ENCODE data around the gene HS2ST1. TPM values are rescaled to one million over a fixed set of nuclear protein-coding genes. Genes with fewer than 3 reads are reported as not detected.

HS2ST1 gene
- total RNA-seq, 1 experiment from 2014 or later, result 18.7 TPM

DNA sequence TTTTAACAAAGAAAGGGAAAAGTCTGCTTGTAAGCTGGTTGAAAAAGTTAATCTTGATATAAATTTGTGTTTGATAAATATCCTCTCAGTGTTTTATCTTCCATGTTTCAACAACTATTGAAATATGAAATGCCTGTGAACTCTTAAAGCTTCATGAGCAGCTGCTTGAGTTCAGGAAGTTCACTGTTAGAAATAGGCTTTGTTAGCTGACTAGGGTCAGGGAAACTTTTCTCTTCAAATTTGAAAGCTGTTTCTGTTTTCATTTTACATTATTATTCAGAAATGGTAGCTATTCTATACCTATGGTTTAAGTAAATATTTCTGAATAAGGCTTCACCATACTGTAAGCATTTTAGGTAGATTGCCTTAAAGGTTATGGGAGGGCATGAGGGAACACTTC lies 191.7 kb downstream of the HS2ST1 start:
- Histone ChIP-seq H3K27ac (ENCODE audit: low read length) (no peak overlapping the region), H3K9me2 (replicated peaks; ENCODE audit: insufficient read depth, low read length) (no peaks in the 10 kb centered on the region), H3K36me3 (ENCODE audit: insufficient read depth, low read length) (no peaks in the 10 kb centered on the region), H3K4me2 (ENCODE audit: low read depth, low read length, poor library complexity, severe bottlenecking) (no peak overlapping the region), H4K20me1 (ENCODE audit: insufficient read depth, low read depth, low read length) (no peaks in the 10 kb centered on the region), H2AFZ (ENCODE audit: low read length) (no peak overlapping the region), H3K4me3 (ENCODE audit: low read length) (no peak overlapping the region), H3K4me1 (ENCODE audit: low read length) (peaks cover 8% of the 10 kb centered on the region), H3K9me3 (ENCODE audit: low read length) (no peaks in the 10 kb centered on the region), H3K9ac (ENCODE audit: low read length) (no peak overlapping the region), H3K27me3 (ENCODE audit: low read length) (no peaks in the 10 kb centered on the region), H3K79me2 (ENCODE audit: low read length) (no peaks in the 10 kb centered on the region)
- no peak for DNase-seq

DNA sequence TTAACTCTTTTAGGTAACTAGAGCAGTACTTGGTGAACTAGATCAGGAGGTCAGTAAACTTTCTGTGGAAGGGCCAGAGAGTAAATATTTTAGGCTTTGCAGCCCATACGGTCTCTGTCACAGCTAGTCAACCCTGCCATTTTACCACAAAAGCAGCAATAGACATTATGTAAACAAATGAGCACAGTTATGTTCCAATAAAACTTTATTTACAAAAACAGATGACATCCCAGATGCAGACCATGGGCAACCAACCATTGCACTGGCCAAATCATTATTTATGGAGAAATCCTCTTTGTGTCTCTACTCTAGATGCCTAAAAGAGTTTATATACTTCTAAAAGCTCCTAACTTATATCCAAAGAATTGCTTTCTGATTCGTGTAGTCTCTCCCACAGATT lies 192.4 kb downstream of the HS2ST1 start:
- DNase-seq, result no peak
- Histone ChIP-seq H3K9me3 (ENCODE audit: low read length) (no peaks in the 10 kb centered on the region), H3K79me2 (ENCODE audit: low read length) (no peaks in the 10 kb centered on the region), H3K4me3 (ENCODE audit: low read length) (no peak overlapping the region), H3K4me1 (ENCODE audit: low read length) (peaks cover 8% of the 10 kb centered on the region), H3K4me2 (ENCODE audit: low read depth, low read length, poor library complexity, severe bottlenecking) (no peak overlapping the region), H3K9me2 (replicated peaks; ENCODE audit: insufficient read depth, low read length) (no peaks in the 10 kb centered on the region), H3K27ac (ENCODE audit: low read length) (no peak overlapping the region), H3K27me3 (ENCODE audit: low read length) (no peaks in the 10 kb centered on the region), H3K9ac (ENCODE audit: low read length) (no peak overlapping the region), H4K20me1 (ENCODE audit: insufficient read depth, low read depth, low read length) (no peaks in the 10 kb centered on the region), H2AFZ (ENCODE audit: low read length) (no peak overlapping the region), H3K36me3 (ENCODE audit: insufficient read depth, low read length) (no peaks in the 10 kb centered on the region)

DNA sequence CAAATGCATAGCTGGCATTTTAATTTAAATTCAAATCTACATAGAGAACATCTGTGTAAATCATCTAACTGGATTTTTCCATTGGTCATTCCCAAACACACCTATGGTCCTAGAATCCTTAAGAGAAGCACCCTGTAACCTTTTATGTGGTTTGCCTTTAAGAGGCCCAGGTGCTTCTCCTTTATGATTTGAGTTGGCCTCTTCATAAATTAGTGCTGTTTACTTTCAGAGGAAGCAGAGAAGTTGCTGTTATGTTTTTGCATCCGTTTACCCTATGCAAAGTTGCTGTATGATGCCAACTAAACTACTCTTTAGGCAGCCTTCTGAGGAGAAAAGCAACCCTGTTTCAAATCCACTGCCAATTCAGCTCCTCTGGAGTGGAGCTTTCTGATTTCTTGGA lies 193.8 kb downstream of the HS2ST1 start:
- Histone ChIP-seq H3K27me3 (ENCODE audit: low read length) (no peaks in the 10 kb centered on the region), H3K9me2 (replicated peaks; ENCODE audit: insufficient read depth, low read length) (no peaks in the 10 kb centered on the region), H3K9me3 (ENCODE audit: low read length) (no peaks in the 10 kb centered on the region), H3K36me3 (ENCODE audit: insufficient read depth, low read length) (no peaks in the 10 kb centered on the region), H4K20me1 (ENCODE audit: insufficient read depth, low read depth, low read length) (no peaks in the 10 kb centered on the region), H2AFZ (ENCODE audit: low read length) (no peak overlapping the region), H3K4me2 (ENCODE audit: low read depth, low read length, poor library complexity, severe bottlenecking) (no peak overlapping the region), H3K79me2 (ENCODE audit: low read length) (no peaks in the 10 kb centered on the region), H3K4me3 (ENCODE audit: low read length) (no peak overlapping the region), H3K9ac (ENCODE audit: low read length) (no peak overlapping the region), H3K4me1 (ENCODE audit: low read length) (peaks cover 8% of the 10 kb centered on the region), H3K27ac (ENCODE audit: low read length) (no peak overlapping the region)
- no peak for DNase-seq

DNA sequence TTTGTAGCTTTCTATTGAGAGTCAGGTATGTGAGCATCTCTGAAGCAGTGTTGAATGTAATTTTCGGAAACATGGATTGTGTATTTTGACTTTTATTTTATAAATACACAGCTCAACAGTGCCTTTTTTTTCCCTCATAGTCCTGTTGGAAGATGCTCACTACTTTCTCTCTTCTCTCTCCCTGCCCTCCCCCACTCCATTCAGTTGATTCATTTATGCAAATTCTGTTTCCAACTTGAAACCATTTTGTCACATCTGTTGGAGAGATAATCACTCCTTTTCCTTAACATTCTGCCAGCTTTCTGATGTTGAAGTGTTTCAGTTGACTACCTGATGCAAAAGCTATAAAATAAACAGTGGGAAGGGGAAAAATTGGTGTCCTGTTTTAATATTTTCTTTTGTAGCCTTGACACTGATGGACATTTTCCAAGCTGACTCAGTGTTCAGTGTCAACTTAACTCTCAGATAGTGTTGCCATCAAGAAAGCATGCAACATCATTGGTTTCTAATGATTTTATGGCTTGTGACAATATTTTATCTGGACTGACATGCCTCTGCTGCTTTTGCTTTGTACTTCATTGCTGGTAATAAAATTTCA lies 194.5 kb downstream of the HS2ST1 start:
- Histone ChIP-seq H3K27ac (ENCODE audit: low read length) (no peak overlapping the region), H3K9ac (ENCODE audit: low read length) (no peak overlapping the region), H3K27me3 (ENCODE audit: low read length) (no peaks in the 10 kb centered on the region), H2AFZ (ENCODE audit: low read length) (no peak overlapping the region), H3K9me3 (ENCODE audit: low read length) (no peaks in the 10 kb centered on the region), H3K4me3 (ENCODE audit: low read length) (no peak overlapping the region), H3K4me2 (ENCODE audit: low read depth, low read length, poor library complexity, severe bottlenecking) (no peak overlapping the region), H3K9me2 (replicated peaks; ENCODE audit: insufficient read depth, low read length) (no peaks in the 10 kb centered on the region), H3K4me1 (ENCODE audit: low read length) (peaks cover 8% of the 10 kb centered on the region), H3K36me3 (ENCODE audit: insufficient read depth, low read length) (no peaks in the 10 kb centered on the region), H3K79me2 (ENCODE audit: low read length) (no peaks in the 10 kb centered on the region), H4K20me1 (ENCODE audit: insufficient read depth, low read depth, low read length) (no peaks in the 10 kb centered on the region)
- no peak for DNase-seq

DNA sequence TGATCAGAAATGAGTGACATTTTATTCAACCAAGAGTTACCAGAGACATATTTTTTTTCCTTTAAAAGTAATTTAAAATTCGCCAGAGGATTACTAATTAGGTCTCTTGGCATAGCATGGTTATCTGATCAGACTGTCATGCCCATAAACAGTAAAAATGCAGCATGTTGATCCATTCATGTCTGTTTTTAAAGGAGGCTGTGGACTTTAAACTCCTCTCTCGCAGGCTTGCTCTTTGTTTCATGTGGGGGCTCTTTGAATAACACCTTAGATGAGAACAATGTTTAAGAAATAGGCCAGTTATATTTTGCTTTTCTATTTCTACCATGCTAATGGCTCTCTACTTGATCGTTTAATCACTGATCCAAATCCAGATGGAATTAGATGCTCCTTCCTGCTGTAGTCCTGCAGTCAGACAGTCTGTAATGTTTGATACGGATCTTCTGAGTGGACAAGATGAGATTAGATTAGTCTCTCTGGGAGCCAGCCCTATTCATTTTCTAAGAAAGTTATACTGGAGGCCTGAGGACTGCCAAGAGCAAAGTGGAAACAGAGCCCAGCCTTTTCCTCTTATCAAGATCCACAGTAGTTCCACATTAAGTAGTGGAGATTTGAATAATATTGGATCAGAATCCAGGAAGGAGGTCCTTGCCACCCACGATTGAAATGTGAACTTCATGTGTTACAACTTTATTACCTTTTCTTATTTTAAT lies 197.4 kb downstream of the HS2ST1 start:
- Histone ChIP-seq H3K9me2 (replicated peaks; ENCODE audit: insufficient read depth, low read length) (no peaks in the 10 kb centered on the region), H3K4me1 (ENCODE audit: low read length) (no peaks in the 10 kb centered on the region), H4K20me1 (ENCODE audit: insufficient read depth, low read depth, low read length) (no peaks in the 10 kb centered on the region), H2AFZ (ENCODE audit: low read length) (no peak overlapping the region), H3K9ac (ENCODE audit: low read length) (no peak overlapping the region), H3K9me3 (ENCODE audit: low read length) (no peaks in the 10 kb centered on the region), H3K27ac (ENCODE audit: low read length) (no peak overlapping the region), H3K79me2 (ENCODE audit: low read length) (no peaks in the 10 kb centered on the region), H3K4me2 (ENCODE audit: low read depth, low read length, poor library complexity, severe bottlenecking) (no peak overlapping the region), H3K27me3 (ENCODE audit: low read length) (no peaks in the 10 kb centered on the region), H3K36me3 (ENCODE audit: insufficient read depth, low read length) (no peaks in the 10 kb centered on the region), H3K4me3 (ENCODE audit: low read length) (no peak overlapping the region)
- DNase-seq, result no peak

DNA sequence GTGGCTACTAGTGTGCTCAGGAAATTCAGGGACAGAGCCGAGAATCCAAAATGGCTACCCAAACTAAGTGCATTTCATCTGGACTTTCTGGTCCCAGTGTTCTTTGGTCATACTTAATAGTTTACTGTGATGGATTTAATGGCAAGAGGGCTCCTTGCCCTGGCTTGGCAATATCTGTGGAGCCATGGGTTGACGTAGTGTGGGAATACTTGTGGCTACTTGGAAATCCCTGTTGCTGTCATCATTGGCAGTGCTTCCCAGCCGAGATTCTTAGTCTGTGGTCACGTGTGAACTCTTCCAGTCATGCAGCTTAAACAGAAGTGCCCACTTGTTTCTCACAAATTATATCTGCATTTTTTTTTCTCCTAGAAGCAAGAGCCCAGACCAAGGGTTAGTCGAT lies 198.9 kb downstream of the HS2ST1 start:
- Histone ChIP-seq H3K27ac (ENCODE audit: low read length) (no peak overlapping the region), H3K4me1 (ENCODE audit: low read length) (no peaks in the 10 kb centered on the region), H3K79me2 (ENCODE audit: low read length) (no peaks in the 10 kb centered on the region), H3K36me3 (ENCODE audit: insufficient read depth, low read length) (no peaks in the 10 kb centered on the region), H3K9ac (ENCODE audit: low read length) (no peak overlapping the region), H3K4me2 (ENCODE audit: low read depth, low read length, poor library complexity, severe bottlenecking) (no peak overlapping the region), H4K20me1 (ENCODE audit: insufficient read depth, low read depth, low read length) (no peaks in the 10 kb centered on the region), H3K9me3 (ENCODE audit: low read length) (no peaks in the 10 kb centered on the region), H3K4me3 (ENCODE audit: low read length) (no peak overlapping the region), H3K27me3 (ENCODE audit: low read length) (no peaks in the 10 kb centered on the region), H2AFZ (ENCODE audit: low read length) (no peak overlapping the region), H3K9me2 (replicated peaks; ENCODE audit: insufficient read depth, low read length) (no peaks in the 10 kb centered on the region)
- DNase-seq, result no peak

DNA sequence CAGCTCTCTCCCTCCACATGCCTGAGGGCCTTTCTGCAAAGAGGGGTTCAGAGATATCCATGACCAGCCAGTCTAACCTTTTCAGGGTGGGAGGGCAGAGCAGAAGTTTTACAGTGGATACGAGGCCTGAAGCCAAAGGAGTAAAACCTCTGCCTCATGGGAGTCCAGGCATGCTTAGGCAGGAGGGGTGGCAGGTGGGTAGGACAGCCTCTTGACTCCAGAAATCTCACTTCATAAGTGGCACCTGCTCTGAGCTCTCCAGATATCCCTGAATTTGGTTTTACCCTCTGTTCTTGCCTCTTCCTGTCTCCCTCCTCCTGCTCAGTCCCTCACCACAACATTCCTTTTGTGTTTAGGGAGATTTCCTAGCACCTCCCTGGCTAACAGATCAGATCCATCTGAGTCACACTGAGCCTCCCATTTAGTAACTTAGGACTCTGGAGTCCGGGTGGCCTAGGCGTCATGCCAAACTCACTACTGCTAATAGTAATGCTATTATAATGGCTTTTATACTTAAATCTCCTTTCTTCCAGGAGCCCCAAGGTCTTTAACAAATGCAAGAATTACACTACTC lies 201.0 kb downstream of the HS2ST1 start:
- Histone ChIP-seq H3K4me3 (ENCODE audit: low read length) (no peak overlapping the region), H3K9me3 (ENCODE audit: low read length) (no peaks in the 10 kb centered on the region), H2AFZ (ENCODE audit: low read length) (no peak overlapping the region), H4K20me1 (ENCODE audit: insufficient read depth, low read depth, low read length) (no peaks in the 10 kb centered on the region), H3K9ac (ENCODE audit: low read length) (no peak overlapping the region), H3K4me1 (ENCODE audit: low read length) (no peaks in the 10 kb centered on the region), H3K79me2 (ENCODE audit: low read length) (no peaks in the 10 kb centered on the region), H3K27me3 (ENCODE audit: low read length) (no peaks in the 10 kb centered on the region), H3K36me3 (ENCODE audit: insufficient read depth, low read length) (no peaks in the 10 kb centered on the region), H3K9me2 (replicated peaks; ENCODE audit: insufficient read depth, low read length) (no peaks in the 10 kb centered on the region), H3K4me2 (ENCODE audit: low read depth, low read length, poor library complexity, severe bottlenecking) (no peak overlapping the region), H3K27ac (ENCODE audit: low read length) (no peak overlapping the region)
- no peak for DNase-seq

DNA sequence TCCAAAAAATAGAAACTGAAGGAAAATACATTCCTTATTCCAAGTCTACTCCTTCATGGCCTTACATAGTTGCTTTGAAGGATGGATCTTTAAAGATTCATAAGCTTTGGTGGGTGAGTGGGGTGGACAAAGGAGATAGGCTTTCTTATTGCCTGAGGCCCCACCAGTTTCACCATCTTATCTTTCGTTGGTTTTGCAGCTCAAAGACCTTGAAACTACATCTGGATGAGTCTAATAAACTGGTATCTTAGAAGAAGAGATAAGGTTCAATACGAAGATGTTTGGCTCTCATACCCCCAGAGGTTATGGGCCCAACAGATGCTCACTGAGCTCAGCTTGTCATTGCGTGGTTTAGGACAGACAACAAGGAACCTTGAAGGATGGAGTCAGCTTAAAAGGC lies 201.5 kb downstream of the HS2ST1 start:
- Histone ChIP-seq H2AFZ (ENCODE audit: low read length) (no peak overlapping the region), H3K4me1 (ENCODE audit: low read length) (no peaks in the 10 kb centered on the region), H3K9me3 (ENCODE audit: low read length) (no peaks in the 10 kb centered on the region), H3K9me2 (replicated peaks; ENCODE audit: insufficient read depth, low read length) (no peaks in the 10 kb centered on the region), H3K9ac (ENCODE audit: low read length) (no peak overlapping the region), H3K4me2 (ENCODE audit: low read depth, low read length, poor library complexity, severe bottlenecking) (no peak overlapping the region), H3K27ac (ENCODE audit: low read length) (no peak overlapping the region), H3K27me3 (ENCODE audit: low read length) (no peaks in the 10 kb centered on the region), H3K4me3 (ENCODE audit: low read length) (no peak overlapping the region), H3K36me3 (ENCODE audit: insufficient read depth, low read length) (no peaks in the 10 kb centered on the region), H3K79me2 (ENCODE audit: low read length) (no peaks in the 10 kb centered on the region), H4K20me1 (ENCODE audit: insufficient read depth, low read depth, low read length) (no peaks in the 10 kb centered on the region)
- no peak for DNase-seq

All from Karpas-422 (cell line).